NCI-H1694 treated with DMSO at 0.1 percent for 48 hours (cell line): Measurements from ENCODE around the gene PLXDC1.

Source experiments
- DNase-seq: peaks from one replicate; lab custom pipeline; 2025; lab: John Stamatoyannopoulos, UW

Gene PLXDC1

DNA sequence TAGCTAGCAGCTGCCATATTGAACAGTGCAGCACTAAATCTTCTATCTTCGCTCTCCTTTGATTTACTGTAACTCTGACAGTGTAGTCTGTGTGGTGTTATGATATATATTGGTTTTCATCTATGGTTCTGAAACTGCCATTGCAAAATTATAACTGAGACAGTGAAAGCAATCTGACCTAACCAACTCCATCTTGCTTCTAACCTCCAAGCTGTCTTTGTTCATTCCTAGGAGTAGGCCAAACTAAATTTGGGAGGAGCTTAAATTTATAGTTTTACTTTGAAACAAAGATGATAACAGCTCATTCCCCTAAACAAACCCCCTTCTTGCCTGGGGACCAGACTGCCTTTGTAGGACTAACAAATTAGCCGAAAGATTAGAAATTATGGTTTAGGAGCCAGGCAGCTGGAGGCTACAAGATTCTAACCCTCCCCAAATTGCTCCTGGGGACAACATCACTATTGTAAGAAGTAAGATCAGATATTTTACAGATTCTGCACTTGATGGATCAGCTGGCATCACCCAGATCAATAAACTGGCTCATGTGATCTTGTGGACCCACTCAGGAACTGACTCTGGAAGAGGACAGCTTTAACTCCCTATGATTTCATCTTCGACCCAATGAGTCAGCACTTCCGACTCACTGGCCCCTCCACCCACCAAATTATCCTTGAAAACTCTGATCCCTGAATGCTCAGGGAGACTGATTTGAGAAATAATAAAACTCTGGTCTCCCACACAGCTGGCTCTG, 137.2 kb downstream of the PLXDC1 start:
- no peak for DNase-seq
